GM21423 (cell line): ENCODE measurements around the gene PIGL.
"Not testable (repeated sequence)": the region's sequence is repeated elsewhere in the genome, so short reads cannot be mapped to it uniquely, and the experiment has no call there.

ENCODE experiments used
- ATAC-seq: cut with Tn5 transposase; IDR thresholded peaks from one replicate; pipeline ENCODE4 v1.9.1; 2021; ENCODE audit warnings: mild to moderate bottlenecking, moderate library complexity; ENCODE audit not compliant: unreplicated experiment

The PIGL gene

DNA sequence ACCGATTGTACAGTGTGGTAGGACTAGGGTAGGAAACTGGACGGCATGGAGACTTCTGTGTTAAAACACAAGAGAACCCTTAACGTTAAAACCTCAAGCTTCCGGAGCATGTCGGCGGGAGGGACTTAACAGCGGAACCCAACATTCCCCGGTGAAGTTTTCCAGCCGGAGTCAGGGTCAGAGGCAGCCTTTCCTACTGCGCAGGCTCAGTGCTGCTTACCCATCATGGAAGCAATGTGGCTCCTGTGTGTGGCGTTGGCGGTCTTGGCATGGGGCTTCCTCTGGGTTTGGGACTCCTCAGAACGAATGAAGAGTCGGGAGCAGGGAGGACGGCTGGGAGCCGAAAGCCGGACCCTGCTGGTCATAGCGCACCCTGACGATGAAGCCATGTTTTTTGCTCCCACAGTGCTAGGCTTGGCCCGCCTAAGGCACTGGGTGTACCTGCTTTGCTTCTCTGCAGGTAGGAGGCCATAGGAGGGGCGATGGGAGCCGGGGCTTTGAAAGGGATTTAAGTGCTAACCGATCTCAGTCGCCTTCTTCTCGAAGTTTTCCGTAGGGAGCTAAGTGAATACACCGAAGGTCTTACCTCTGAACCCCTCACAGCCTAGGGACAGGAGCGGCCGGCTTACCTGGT is at the start of gene PIGL:
Gene PIGL (plus strand): TSS at position 209 of the 634 bp plus-strand sequence. CDS start 17 bp downstream, at position 226.
- peak; percentile 42 for ATAC-seq

DNA sequence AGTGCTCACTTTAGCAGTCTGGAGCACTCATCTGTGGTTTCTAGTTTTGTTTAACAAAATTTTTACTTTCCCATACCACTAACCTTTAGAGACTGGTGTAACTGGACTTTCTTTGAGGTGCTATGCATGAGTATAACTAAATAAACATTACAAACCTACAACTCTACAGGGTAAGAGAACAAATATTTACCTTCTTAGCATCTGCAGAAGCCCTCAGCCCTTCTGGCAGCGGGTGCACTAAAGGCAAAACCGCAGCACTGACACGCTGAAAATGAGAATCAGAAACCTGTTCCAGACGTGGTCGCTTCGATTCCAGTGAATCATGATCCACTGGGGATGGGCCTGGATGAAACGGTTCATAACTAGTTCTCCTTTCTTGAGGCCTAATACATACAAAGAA is 45.4 kb upstream of the PIGL start:
- ATAC-seq, result no peak

DNA sequence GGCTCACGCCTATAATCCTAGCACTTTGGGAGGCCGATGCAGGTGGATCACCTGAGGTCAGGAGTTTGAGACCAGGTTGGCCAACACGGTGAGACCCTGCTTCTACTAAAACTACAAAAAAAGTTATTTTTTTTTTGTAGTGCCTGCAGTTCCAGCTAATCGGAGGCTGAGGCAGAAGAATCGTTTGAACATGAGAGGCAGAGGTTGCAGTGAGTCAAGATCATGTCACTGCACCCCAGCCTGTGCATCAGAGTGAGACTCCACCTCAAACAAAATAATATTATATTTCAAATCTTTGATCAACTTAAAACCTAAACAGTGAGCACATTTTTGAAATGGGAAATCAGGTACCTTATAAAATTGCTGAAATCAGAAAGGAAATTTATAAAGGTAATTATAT is 38.2 kb upstream of the PIGL start:
- no peak for ATAC-seq

DNA sequence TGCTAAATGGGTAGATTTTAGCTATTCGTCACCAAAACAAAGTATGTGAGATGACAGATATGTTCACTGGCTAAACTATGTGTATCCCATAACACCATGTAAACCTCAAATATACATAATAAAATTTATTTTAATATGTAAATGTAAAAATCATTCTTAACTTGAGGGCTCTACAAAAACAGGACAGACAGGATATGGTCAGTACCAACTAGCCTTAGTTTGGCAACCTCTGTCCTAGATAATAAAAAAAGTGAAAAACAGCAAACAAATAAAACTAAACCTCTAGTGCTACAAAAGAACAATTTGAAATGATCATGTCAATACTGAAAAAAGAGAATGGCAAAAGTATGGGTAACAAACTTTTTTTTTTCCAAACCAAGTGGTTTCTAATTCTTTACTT is 35.4 kb upstream of the PIGL start:
- no peak for ATAC-seq

DNA sequence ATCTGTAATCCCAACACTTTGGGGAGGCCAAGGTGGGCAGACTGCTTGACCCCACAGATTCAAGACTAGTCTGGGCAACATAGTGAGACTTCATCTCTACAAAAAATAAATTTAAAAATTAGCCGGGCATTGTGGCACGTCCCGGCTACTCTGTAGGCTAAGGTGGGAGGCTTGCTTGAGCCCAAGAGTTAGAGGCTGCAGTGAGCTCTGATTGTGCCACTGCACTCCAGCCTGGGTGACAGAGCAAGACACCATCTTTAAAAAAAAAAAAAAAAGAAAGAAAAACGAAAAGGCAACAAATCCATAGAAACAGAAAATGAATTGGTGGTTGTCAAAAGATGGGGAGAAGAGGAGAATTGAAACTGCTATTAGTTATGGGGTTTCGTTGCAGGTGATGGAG is 29.4 kb upstream of the PIGL start:
- no peak for ATAC-seq

DNA sequence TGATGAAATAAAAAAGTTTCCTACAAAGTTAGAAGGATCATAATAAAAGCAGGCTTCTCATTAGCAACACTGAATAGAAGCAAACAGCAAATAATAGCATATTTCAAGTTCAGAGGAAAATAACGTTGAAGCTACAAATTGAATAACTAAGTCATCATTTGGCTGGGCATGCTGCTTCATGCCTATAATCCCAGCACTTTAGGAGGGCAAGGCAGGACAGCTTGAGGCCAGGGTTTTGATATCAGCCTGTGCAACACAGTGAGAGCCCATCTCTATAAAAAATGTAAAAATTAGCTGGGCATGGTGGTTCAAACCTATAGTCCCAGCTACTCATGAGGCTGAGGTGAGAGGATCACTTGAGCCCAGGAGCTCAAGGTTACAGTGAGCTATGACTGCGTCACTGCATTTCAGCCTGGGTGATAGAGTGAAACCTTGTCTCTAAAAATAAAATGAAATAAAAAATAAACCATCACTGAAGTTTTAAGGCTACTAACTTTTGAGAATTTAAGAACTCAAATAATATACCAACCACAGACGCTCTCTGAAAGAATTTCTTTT is 27.1 kb upstream of the PIGL start:
- ATAC-seq, result no peak

DNA sequence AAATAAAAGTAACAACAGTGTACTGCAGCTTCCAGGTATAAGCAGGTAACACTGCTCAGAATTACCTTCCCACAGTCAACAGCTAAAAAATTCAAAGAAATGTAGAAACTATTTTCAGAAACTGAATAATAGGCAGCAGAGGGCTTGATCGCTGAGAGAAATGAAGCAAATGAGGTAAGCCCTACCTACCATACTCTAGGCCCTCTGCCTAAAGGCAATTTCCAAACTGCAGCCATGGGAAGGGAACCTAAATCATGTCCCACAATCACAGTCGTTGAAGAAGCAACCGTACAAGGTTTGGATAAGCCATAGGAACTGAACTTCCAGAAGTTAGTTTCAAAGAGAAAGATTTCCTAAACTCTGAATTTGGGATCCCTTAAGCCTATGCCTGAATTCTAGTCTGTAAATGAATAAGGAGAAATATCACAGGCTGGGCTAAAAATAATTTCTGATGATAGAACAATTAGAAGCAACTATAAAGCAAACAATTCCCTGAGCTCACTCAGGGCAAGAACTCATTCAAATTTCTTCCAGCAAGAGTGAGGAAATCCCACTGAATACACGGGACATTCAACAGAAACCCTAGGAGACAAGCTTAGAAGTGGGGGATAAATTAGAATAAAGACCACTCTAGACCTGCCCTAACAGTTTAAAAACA is 26.2 kb upstream of the PIGL start:
- ATAC-seq, result no peak

DNA sequence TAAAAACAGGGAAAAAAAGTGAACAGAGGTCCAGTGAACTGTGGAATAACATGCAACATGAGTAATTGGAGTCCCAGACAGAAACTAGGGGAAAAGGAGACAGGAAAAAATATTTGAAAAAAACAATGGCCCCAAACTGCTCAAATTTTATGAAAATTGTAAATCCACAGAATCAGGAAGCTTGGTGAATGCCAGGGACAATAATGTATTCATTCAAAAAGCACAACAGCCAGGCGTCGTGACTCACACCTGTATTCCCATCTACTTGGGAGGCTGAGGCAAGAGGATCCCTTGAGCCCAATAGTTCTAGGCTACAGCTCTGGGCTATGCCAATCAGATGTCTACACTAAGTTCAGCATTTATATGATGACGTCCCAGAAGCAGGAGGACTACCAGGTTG is 25.4 kb upstream of the PIGL start:
- ATAC-seq, result no peak

DNA sequence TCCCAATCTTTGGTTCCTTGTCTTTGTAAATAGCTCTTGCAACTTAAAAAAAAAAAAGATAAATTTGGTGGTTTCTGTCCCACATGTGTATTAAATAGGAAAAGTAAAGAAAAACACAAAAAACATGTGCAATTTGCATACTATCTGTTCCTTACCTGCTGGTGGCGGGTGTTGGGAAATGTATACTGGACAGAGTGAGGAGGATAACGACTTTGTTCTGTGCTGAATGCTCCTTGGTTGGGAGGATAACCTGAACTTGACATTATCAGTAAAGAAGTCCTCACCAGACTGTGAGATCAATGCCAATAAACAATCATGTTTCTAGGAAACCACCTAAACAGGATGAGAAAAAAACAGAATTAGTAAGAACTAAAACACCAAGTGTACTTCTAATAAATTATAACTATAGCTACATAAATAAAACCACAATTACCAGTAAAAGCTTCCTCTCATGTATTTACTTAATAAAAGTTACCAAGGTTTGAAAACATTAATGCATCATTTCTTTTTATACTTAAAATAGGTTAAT is 22.6 kb upstream of the PIGL start:
- not testable (repeated sequence) for ATAC-seq

DNA sequence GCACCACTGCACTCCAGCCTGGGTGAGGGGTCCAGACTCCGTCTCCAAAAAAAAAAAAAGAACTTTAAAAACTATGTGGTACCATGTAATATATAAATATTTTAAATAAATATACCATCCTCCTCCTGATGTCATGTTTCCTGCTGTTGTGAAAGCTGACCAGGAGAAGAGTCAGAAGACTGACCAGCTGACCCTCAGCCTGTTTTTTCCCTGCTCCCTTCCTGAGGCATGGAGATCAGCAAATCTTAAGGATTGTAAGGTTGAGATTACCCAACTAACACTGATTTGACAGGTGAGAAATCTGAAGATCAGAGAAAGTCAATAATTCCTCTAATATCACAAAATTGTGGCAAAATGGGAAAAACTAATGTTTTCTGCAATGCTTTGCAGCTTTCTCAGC is 19.7 kb upstream of the PIGL start:
- ATAC-seq, result no peak

DNA sequence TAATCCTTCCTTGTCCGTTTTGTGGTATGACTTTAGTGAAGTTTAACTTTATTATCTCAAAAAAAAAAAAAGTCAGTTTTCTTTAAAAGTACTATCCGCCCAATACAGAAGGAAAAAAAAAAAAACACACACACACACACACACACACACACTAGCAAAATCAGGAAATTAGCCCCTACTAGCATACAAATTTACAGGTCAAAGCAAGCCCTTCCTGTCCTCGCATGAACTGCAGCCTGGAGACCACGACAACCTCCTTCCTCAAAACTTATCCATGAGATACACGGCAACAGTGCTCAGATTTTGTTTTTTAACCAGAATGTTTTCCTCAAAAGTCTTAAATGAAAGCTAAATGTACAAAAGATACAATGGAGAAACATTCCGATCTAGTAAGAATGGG is 17.9 kb upstream of the PIGL start:
- ATAC-seq, result no peak

DNA sequence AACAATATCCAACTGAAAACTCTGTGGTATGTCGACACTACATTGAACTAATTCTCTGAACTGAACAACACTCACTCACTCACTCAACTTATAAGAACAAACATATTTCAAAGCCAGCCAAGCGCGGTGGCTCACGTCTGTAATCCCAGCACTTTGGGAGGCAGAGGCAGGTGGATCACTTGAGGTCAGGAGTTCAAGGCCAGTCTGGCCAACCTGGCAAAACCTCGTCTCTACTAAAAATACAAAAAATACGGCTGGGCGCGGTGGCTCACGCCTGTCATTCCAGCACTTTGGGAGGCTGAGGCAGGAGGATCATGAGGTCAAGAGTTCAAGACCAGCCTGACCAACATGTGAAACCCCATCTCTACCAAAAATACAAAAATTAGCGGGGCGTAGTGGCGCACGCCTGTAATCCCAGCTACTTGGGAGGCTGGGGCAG is 15.3 kb upstream of the PIGL start:
- ATAC-seq, result not testable (repeated sequence)

DNA sequence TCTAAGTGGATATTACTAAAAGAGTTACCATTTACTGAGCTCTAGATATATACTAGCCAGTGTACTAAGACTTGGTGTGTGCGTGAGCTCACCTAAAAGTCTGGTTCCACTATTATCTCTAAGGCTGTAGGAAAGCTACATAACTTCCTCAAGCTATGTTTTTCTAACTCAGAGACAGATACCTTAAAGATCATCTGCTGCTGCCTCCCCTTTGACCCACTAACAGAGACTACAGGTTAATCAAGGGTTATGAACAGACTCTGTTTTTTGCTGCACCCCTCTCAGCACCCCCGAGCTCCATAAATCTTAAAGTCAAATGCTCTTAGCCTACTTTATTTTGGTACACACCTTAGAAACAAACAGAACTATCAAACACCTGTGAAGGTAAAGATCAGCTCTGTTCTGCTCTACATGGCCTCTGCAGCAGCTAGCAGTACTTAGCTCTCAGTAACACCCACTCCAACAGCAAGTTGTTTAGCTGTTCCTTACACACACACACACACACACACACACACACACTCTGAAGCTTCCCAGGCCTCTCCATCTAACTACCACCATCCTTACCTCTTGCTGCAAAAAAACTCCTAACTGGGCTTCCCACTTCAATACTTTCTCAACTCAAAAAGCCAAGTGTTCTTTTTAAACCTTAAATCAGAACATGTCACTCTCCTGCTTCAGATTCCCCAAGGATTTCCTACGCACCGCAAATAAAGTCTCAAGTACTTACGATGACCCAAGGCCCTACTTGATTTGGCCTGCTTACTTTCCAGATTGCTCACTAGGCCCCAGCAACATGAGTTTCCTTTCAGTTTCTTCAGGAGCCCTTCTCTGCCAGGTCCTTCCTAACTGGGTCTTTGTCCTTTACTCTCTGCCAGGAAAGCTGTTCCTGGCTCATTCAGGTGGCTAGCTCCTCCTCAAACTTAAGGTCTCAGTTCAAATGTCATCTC is 14.2 kb upstream of the PIGL start:
- ATAC-seq, result not testable (repeated sequence)

DNA sequence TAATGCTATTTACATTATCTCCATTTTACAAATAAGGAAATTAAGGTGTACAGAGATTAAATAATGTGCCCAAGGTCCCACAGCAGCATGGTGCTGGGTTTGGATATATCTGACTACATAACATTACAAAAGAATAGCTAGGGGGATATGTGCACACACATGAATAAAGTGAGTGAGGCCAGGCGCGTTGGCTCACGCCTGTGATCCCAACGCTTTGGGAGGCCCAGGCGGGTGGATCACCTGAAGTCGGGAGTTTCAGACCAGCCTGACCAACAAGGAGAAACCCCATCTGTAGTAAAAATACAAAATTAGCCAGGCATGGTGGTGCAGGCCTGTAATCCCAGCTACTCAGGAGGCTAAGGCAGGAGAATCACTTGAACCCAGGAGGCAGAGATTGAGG is 12.2 kb upstream of the PIGL start:
- not testable (repeated sequence) for ATAC-seq

DNA sequence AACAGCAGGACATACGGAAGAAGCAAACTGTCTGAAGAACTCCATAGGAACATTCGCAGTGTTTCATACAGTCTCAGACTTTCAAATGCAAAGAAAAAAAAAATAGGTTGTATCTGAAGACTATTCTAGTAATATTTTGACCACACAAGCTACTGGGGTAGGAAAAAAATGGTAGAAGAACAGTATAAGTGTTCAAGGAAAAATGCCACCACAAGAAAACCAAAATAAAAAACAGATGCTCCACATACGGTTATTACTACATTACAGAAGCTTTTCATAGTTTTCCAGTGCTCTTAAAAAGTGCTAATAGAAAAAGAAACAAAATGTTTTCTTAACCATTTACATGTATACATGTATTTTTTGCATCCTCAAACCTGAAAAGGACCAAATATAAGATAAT is 5.4 kb upstream of the PIGL start:
- no peak for ATAC-seq

DNA sequence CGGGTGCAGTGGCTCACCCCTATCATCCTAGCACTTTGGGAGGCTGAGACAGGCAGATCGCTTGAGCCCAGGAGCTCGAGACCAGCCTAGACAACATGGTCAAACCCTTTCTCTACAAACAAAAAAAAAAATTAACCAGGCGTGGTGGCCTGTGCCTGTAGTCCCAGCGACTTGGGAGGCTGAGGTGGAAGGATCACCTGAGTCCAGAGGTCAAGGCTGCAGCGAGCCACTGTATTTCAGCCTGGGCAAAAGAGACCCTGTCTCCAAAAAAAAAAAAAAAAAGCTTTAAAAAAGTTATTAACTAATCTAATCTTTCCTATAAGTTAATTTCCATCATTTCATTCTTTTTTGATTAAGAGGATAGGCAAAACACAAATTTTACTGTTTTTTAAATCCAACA is 4.2 kb upstream of the PIGL start:
- no peak for ATAC-seq

DNA sequence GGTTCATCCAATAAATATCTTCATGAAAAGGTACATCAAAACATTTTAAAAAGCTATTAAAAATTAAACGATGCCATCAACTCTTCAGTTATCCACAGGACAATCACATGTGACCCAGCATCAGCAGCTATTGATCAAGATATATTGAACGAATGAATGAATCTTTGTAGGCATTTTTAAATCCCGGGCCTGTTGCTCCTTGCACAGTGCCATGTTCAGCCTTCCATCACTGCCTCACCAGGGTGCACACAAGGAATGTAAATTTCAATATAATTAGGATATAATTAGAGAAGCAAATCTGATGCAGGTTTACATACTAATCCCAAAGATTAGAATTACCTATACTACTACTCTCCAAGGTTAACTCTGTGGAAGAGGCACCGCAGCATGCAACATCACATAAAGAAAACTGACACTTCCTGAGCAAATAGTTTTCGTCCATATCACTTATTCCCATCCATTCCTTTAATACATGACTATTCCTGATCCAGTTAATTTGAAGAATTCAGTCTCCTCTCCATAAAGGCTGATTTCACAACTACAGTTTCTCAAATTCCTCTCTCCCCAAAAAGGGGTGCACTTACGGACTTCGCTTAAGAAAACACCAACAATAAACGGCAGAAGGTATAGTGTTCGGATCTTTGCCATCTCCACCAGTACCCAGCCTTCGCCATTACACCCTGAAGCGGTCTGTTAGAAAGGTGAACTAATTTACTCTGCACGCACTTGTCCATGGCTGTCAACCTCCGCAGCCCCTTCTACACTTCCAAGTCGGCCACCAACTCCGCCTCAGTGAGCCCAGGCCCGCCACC is 2.6 kb upstream of the PIGL start:
- no peak for ATAC-seq

DNA sequence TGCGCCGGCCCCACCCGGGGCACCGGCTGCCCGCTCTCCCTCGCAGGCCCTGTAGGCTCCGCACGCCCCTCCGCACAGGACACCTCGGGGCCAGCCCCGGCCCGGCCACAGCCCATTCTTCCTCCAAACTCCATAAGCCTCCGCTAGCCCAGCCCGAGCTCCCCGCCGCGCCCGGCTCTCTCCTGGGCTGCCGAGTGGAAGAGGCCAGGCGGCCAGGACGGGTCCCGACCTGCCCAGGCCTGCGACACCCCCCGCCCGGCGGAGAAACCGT is 2.1 kb upstream of the PIGL start:
- ATAC-seq, result peak; percentile 34

DNA sequence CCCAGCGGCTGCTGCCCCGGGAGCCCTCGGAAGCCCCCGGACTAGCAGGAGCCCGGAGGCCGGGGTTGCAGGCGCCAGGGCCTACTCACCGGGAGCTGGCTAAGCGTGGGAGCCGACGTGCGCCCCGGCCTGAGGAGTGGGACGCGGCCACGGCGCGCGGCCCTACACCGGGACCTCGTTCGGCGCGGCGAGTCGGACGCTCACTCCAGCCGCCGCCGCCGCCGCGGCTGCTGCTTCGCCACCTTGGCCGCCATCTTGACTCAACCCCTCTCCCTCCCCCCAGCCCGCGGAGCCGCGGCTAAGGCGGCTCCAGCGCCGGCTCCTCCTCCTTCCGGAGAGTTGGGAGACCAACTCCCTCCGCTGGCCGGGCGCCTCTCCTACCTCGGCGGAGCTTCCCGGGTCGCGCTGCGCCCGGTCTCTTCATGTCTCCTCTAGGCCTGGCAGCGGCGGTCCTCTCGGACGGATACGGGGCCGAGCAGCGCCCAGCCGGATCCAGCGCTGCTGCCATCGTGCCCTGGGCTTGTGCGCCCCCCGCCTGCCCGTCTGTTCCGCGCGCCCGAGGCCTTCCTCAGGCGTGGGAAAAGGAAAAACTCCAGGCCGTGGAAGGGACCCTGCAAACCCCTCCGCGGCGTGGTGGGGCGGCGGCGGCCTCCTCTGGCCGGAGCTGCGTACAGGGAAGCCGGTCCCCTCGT is 1.6 kb upstream of the PIGL start, which contains the start of gene NCOR1:
Gene NCOR1 (minus strand): TSS at position 262 of the 692 bp plus-strand sequence. CDS start 20,965 bp downstream, outside the sequence.
- peak; percentile 81 for ATAC-seq

DNA sequence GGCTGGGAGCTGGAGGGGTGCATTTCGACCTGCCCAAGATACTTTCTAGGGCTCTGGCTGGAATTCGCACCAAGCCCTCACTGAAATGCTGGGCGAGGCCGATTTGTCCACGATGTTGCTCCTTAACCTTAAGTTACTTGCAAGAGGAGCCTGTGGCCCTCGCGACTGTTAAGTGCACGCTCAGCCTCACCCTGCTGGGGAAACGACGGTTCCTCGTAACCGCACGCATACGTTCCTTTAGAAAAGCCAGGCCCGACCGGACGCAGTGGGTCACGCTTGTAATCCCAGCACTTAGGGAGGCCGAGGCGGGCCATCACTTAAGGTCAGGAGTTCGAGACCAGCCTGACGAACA is 1.1 kb upstream of the PIGL start:
- ATAC-seq, result no peak
